ENCODE data around the gene CIBAR2.

CIBAR2 gene

DNA sequence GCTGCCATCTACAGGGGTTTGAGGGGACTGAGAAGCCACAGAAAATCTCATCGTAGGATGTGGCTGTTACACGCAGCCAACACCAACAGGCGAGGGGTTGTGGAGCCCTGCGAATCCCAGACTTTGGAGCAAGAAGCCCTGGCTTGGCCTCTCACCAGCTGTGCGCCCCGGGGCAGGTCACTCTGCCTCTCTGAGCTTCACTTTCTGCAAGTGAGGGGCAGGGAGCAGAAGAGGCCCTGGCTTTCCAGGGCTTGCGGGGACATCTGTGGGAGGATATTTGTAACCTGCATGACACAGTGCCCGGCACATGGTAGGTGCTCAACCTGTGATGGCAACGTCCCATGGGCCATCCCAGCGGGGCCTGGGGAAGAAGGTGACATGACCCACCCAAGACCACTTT, 32.9 kb upstream of the CIBAR2 start:
- FAIRE-seq = no peak
- DNase-seq (ENCODE audit: extremely low spot score, insufficient read length, low read depth) = no peak

DNA sequence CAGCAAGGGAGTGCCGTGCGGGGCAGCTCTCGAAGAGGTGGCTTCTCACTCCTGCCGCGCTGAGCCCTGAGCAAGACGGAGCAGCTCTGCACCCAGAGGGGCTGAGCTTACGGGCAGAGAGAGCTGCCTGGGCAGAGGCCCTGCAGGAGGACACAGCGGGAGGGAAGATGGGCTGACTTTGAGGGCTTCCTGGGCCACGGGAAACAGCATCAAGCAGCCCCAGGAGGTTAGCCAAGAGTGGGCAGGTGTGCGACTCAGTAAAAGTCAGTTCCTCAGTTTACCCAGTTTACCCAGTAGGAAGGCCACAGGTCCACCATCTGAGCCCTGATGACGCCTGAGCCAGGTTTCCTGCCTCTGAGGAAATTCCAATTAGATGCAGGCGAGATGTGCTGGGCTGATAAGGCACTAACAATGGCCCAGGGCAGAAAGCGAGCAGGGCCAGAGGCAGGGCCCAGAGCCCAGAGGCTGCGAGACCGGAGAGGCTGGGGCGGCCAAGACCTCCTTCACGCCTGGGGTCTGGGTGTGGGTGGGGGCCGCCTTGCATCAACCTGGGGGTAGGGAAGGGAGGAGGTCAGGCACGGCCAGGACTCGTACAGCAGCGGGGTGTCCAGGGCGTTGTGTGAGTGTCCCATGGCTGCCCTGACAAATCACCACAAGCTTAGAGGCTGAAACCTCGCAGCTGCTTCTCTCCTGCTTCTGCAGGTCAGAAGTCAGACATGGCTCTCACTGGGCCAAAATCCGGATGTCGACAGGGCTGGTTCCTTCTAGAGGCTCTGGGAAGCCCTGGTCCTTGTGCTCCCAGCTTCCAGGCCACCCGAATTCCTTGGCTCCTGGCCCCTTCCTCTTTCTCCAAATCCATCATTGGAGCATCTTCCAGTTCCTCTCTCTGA, 32.0 kb upstream of the CIBAR2 start:
- no peak for DNase-seq (ENCODE audit: extremely low spot score, insufficient read length, low read depth)
- no peak for FAIRE-seq

DNA sequence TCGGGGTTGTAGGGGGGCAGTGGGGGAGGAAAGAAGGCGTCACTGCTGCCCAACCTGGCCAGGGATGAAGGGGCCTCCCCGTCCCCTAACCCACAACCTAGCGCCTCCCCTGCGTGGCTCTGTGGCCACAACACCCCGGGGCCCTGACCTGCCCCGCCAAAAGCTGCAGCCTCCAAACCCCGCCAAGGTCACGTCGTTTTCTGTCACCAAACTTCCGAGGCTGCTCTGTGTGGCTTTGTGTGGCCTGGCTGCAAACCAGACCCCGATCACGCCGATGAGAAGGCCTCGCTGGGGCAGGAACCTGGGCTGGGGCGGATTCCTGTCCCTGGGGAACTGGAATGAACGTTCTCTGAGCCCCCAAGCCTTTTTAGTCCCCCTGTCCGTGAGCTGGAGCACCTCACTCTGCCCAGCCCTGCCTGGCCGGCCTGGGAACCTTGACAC, 30.5 kb upstream of the CIBAR2 start:
- no peak for FAIRE-seq
- no peak for DNase-seq (ENCODE audit: extremely low spot score, insufficient read length, low read depth)

DNA sequence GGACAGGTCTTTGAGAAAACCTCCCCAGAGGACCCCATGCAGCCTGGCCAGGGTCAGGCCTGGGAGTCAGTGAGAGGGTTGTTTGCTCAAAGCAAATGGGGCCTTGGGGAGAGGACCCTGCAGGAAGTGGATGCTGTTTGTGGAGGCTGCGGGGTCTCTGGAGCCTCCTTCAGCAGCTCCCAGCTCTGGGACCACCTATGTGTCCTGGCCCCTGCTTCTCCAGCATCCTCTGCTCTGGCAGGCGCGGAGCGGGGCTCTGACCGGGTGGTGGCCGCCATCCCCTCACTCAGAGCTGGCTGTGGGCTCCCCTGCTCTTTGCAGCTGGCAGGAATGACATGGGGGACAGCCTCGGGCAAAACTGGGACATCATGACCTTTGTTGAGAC, 29.8 kb upstream of the CIBAR2 start:
- DNase-seq (ENCODE audit: extremely low spot score, insufficient read length, low read depth) (no peak), FAIRE-seq (no peak)

DNA sequence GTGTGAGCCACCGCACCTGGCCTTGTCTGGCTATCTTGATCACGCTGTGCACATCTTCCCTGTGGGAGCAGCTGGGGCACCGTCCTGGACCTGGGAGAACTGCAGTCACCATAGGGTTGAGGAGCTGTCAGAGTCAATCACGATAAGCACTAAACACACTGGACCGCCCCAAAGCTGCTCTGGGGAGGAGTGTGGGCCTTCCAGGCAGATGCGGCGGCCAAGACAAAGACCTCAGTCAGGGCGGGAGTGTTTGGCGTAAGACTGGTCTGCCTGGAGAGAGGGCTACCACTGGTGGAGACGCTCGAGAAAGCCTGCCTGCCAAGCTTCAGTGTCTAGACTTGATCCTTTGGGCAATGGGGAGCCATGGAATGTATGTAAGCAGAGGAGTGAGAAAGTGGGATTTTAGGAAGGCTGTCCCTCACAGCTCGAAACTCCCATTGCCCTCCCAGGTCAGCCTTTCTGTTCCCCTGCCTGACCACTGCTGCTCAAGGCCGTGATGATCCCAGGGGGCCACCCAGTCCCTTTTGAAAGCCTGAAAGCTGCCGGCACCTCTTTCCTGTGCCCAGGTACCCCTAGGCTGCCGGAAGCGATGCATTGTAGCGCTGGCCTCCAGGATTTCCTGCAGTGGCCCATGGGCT, 29.3 kb upstream of the CIBAR2 start:
- FAIRE-seq (no peak), DNase-seq (ENCODE audit: extremely low spot score, insufficient read length, low read depth) (no peak)

DNA sequence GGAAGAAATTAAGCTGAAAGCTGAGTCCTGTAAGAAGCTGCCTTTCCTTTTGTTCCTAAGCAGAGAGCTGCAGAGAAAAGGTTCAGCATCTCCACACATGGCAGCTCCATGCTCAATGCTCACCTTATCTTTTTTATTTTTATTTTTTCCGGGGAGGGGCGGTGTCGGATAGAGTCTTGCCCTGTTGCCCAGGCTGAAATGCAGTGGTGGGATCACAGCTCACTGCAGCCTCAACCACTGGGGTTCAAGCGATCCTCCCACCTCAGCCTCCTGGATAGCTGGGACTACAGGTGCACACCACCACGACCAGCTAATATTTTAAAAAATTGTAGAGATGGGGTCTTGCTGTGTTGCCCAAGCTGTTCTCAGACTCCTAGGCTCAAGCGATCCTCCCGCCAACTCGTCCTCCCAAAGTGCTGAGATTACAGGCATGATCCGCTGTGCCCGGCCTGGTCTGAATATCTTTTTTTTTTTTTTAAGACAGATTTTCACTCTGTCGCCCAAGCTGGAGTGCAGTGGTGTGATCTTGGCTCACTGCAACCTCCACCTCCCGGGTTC, 28.3 kb upstream of the CIBAR2 start:
- DNase-seq (ENCODE audit: extremely low spot score, insufficient read length, low read depth) = no peak
- FAIRE-seq = no peak

DNA sequence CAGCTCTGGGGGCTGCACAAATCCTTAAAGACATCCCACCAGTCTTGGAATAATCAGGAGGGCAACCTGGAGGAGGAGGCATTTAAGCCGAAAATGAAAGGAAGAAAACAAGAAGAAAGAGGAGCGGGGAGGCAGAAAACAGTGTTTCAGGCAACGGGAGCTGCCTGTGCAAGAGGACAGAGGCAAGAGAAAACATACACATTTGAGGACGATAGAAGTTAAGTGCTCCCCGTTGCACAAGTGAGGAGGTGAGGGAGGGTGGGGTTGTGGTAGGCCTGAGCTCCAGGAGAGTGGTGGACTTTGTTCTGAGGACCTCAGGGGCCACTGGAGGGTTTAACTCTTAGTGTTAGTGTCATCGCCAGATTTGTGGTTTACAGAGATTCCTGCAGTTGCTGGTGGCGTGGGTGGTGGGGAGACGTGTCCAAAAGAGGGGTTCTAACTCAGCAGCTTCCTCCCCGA, 27.6 kb upstream of the CIBAR2 start:
- FAIRE-seq (no peak), DNase-seq (ENCODE audit: extremely low spot score, insufficient read length, low read depth) (no peak)

DNA sequence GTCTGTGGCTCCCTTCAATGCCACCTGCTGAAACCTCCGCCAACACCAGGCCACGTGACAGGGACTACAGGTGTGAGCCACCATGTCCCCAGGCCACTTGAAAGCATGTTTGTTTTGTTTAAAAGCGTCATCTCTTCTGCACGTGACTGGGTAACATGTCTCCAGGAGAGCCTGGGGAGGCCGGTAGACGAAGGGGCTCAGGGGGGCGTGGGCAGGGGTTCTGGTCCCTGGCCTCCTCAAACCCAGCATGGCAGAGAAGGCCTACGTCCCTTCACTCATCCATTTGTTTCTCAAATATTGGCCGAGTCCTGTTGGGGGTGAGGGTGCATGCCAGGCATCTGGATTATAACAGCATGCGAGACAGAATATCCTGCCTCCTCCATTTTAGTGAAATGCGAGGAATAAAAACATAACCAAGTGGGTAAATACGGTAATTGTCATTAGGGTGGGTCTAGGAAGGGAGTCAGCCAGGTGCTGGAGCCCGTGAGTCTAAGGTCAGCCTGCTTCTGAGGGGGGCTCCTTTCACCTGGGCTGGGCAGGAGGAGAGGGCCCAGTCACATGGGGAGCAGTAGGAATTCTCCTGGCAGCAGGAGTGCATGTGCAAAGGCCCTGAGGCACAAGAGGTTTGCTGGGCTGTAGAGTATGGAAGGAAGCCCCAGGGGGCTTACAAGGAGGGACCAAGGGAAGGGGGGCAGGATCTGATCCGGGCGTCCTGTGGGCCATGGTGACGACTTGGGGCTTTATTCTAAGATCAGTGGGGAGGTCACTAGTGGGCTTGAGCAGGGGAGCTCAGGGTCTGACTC, 26.8 kb upstream of the CIBAR2 start:
- no peak for DNase-seq (ENCODE audit: extremely low spot score, insufficient read length, low read depth)
- FAIRE-seq = no peak

DNA sequence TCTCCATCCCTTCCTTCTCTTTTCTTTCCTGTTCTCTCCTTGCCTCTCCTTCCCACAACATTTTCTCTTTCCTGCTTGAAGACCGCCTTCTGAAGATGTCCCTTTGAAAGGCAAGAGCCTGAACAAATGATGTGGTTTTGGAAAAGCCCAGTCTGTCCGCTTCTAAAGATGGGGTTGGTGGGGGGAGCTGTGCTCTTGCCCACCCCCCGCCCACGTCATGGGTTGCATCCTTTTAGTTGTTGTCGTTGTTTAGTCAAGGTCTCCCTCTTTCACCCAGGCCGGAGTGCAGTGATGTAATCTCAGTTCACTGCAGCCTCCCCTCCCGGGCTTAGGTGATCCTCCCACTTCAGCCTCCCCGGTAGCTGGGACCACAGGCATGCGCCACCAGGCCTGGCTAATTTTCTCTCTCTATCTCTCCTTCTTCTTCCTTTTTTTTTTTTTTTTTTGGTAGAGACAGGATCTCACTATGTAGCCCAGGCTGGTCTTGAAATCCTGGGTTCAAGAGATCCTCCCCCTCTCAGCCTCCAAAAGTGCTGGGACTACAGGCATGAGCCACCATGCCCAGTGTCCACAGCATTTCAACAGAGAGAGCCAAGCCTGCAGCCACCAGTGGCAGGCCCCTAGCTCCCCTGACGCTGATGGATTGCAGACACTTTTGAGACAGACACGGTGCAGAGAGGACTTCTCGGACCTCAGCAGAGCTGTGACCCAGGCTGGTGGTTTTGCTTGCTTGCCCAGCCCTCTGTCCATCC, 26.0 kb upstream of the CIBAR2 start:
- DNase-seq (ENCODE audit: extremely low spot score, insufficient read length, low read depth) = no peak
- no peak for FAIRE-seq

DNA sequence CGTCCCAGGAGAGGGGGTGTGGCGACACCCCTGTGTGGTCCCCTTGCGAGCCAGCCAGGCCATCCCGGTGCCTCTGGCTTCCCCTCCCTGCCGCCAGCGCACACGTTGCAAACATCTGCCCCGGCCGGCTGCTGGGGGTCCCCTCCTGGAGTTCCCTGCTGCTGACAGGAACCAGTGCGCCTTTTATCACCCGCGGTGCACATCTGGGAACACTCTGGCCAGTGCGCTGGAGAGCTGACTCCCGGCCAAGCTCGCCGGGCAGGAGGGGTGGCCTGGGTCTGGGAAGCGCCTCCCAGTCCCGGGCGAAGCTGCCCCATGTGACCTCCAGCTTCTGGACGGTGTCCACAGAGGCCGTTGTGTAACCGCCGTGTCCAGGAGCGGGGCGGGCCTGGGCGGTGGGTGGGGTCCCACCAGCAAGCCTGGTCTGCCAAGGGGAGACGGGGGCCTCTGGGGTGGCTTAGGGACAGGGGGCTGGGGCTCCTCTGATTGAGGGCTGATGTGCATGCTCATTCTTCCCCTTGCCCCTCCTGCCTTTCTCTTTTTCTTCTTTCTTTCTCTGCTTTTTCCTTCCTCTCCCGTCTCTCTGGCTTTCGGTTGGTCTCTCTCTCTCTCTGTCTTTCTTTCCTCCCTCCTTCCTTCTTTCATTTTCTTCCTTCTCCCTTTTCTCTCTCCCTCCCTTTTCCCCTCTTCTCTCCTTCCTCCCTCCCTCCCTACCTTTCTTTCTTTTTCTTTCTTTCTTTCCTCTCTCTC, 25.2 kb upstream of the CIBAR2 start:
- DNase-seq (ENCODE audit: extremely low spot score, insufficient read length, low read depth) (no peak), FAIRE-seq (no peak)

DNA sequence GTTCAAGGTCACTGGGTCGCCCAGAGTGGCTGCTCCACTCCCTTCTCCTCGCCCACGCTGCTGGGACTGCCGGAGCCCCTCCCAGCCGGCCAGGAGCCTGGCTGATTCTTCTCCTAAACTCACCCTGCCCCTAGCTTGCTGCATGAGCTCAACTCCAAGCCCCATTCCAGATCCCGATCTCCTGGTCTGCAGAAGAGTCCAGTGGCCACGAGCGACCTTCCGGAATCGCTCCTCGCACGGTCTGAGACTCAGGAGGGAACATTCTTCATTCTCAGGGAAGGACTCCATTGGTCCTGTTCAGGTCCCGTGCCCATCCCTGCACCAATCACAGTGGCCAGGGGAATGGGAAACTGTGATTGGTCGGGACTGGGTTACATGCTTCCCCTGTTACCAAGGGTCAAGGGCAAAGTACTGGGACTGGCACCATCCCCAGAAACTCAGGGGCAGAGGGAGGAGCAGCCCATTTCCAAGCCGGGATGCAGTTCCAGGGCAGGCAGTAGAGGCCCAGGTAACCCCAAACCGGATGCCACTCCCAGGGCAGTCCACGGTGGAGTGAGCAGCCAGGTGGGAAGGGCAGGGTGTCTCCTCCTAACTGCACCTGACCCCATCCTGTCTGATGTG, 24.5 kb upstream of the CIBAR2 start:
- FAIRE-seq = no peak
- no peak for DNase-seq (ENCODE audit: extremely low spot score, insufficient read length, low read depth)

DNA sequence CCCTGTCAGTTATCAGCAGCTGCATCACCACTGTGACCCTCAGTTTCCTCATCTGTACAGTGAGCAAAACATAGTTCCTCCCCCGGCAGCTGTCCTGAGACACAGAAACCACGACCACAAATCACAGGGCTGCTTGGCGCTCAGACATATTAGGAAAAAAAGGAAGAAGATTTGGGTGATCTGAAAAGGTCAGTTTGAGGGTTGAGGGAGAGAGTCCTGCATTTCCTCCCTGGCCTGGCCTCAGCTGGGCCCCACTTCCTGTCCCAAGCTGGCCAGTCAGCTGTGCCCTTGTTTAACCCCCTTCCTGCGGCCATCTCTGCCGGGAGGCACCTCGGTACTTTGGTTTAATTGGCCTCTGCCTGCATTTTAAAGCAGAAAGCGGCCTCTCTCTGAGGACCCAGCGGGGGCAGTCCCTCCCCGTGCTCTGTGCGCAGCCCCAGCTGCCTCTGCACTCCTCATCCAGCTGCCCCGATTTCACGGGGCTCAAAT, 24.0 kb upstream of the CIBAR2 start:
- DNase-seq (ENCODE audit: extremely low spot score, insufficient read length, low read depth) = no peak
- FAIRE-seq = peak; percentile 15

DNA sequence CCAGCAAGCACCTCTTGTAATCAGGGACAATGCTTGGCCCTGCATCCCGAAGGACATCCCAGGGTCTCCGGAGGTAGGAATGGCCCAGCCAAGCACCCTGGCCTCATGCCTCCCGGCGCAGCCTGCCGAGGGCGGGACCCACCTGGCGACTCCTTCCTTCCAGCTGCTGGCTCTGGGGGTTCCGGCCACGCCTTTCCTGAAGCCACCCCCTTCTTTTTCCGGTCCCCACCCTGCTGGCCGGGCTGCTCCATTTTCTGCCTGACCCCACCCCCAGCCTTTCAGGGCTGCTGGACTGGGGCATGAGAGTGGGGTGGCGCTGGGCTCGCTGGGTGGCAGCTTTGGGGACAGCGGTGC, 22.5 kb upstream of the CIBAR2 start:
- no peak for FAIRE-seq
- DNase-seq (ENCODE audit: extremely low spot score, insufficient read length, low read depth) = no peak

DNA sequence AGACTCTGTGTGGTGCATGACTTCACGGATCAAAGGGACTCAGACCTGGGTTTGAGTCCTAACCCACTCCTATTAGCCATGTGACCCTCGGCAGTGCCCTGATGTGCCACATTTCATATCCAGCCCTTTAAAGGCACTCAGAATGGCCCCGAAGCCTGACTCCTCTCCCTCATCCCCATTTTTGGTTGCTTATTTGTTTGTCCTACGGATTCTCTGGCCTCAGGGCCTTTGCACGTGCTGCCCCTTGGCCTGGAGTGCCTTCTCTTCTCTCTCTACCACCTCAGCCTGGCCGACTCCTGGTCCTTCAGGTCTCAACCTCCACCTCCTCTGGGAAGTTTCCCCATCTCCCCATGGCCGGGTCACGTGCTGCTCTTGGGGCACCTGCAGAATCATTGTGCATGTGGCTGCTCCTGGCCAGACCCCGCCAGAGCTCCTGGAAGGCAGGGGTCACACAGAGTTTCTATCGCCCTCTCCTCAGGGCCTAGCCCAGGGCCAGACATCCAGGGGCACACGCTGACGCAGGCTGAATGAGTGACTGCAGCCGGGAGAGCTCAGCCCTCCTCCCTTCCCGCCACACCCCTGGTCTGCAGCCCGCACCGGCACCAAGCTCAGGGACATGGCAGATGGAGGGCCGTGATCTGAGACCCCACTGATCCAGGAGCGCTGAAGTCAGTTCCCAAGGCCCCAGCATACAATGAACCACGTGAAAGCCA, 22.0 kb upstream of the CIBAR2 start:
- DNase-seq (ENCODE audit: extremely low spot score, insufficient read length, low read depth) (no peak), FAIRE-seq (no peak)

DNA sequence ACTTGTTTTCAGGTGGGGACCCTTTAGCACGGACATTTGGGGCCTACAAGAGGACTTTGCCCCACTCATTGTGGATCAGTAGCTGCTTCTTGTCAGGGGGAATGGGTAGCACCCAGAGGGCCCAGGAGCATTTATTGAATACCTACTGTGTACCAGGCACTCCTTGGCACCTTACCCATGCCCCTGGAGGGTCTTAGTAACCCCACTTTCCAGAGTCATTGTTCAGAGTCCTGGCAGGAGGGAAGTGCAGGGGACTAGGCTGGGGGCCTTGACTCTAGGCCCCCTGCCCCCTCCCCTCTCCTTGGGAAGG, 21.0 kb upstream of the CIBAR2 start:
- FAIRE-seq = no peak
- no peak for DNase-seq (ENCODE audit: extremely low spot score, insufficient read length, low read depth)

DNA sequence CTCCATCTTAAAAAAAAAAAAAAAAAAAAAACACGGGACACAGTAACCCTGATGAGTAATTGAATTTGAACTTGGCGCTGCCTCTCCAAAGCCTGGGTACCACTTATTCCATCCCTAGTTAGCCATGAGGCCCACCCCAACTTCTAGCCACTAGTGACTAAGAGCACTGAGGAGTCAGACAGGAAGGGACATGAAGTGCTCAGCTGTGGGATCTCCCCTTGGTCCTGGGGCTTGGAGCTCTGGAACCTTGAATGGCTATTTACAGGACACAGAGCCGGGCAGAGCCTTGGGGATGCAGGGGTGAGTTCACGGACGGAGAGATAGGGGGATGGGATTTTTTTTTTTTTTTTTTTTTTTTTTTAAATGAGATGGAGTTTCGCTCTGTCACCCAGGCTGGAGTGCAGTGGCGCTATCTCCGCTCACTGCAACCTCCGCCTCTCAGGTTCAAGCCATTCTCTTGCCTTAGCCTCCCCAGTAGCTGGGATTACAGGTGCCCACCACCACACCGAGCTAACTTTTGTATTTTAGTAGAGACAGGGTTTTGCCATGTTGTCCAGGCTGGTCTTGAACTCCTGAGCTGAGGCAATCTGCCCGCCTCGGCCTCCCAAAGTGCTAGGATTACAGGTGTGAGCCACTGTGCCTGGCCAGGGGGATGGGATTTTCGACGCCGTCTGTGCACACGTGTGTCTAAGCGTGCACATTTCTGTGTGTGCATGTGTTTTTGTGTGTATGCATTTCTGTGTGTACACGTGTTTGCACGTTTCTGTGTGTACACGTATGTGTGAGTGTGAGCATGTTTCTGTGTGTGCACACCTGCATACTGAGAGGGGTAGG, 20.4 kb upstream of the CIBAR2 start:
- no peak for FAIRE-seq
- DNase-seq (ENCODE audit: extremely low spot score, insufficient read length, low read depth) = no peak

DNA sequence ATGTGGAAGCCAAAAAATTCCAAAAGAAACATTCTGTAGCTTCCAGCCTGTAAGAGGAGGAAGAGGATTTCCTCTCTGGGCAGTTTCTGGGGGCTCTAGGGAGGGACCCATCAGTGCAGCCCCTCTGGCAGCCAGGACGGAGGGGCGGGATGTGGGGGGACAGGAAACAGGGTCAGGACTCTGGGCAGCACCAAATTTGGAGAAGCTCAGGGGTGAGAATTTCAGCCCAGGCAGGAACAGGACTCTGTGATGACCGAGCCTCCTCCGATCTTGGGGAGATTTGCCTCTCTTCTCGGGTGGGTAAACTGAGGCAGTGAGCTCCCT, 18.4 kb upstream of the CIBAR2 start:
- DNase-seq (ENCODE audit: extremely low spot score, insufficient read length, low read depth) (no peak), FAIRE-seq (no peak)

Measured in GM18507 (cell line).